ENCODE results near the gene DLGAP5. TPM values are rescaled to one million over a fixed set of nuclear protein-coding genes. Genes with fewer than 3 reads are reported as not detected.

Gene DLGAP5
- total RNA-seq, 2 experiments from 2014 or later, result 75.4 to 84.0 TPM

DNA sequence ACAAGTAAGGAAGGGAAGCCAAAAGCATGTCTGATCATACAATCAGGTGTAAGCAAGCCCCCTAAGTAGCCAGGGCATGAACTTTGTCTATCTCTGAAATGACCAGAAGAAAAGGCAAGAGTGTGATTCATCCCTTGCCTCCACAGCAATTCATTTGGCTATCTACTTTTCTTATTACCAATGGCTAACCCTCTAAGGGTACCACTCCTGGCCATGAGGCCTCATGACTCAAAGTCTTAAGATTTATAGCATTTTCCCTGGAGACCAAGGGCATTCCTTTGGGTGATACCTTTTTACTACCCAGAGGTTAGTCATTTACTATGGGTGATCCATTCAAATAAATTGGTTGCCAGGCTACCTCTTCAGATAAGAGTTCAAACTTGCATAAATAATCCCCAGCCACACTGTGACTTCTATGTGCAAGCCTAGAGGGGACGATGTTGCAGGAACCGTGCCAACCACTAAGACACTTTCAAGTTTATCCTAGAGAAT, 63.9 kb downstream of the DLGAP5 start:
- Mint-ChIP-seq H3K27ac (no peak overlapping the region), H3K27me3 (peaks cover 33% of the 10 kb centered on the region), H3K36me3 (ENCODE audit: low read depth) (no peaks in the 10 kb centered on the region), H3K4me3 (no peak overlapping the region), H3K4me1 (ENCODE audit: low read depth) (peaks cover 10% of the 10 kb centered on the region), H3K9me3 (no peaks in the 10 kb centered on the region)
- no peak for DNase-seq
- ATAC-seq, result no peak
- ChIA-PET CTCF (interaction anchor here (1.1 kb wide), 1 partner anchor 9 kb away, joined by 3 read pairs; no protein-coding TSS in a partner anchor), POLR2A (interaction anchor here (1.7 kb wide), 1 partner anchor 29 kb away, joined by 7 read pairs; no protein-coding TSS in a partner anchor)
- intact Hi-C loops (cut with micrococcal nuclease), result no loop called here
- TF ChIP-seq, protein P1, sequence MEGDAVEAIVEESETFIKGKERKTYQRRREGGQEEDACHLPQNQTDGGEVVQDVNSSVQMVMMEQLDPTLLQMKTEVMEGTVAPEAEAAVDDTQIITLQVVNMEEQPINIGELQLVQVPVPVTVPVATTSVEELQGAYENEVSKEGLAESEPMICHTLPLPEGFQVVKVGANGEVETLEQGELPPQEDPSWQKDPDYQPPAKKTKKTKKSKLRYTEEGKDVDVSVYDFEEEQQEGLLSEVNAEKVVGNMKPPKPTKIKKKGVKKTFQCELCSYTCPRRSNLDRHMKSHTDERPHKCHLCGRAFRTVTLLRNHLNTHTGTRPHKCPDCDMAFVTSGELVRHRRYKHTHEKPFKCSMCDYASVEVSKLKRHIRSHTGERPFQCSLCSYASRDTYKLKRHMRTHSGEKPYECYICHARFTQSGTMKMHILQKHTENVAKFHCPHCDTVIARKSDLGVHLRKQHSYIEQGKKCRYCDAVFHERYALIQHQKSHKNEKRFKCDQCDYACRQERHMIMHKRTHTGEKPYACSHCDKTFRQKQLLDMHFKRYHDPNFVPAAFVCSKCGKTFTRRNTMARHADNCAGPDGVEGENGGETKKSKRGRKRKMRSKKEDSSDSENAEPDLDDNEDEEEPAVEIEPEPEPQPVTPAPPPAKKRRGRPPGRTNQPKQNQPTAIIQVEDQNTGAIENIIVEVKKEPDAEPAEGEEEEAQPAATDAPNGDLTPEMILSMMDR (IDR thresholded peaks at IDR 0.05), result no peak

DNA sequence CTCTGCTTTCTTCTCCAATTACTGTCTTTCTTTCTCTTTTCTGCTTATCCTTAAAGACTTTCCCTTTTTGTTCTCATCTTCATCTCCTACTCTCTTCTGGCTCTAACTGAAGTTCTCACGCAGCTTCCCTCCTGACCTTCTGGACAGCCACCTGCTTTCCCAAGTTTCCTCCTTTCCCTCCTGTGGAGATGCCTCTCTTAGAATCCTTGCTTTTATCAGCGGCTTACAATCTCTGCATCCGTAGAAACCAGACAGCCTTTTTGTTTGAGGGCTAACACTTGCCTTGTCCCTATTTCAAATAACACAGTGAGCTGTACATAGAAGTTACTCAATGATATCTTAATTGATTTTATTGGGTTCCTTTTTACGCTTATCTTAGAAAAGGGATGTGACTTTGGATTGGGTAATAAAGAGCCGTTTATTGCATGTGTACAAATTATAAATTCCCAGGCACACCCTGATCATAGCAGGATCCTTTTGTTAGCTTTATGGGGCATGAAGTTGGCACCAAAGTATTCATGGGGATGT, 64.4 kb downstream of the DLGAP5 start:
- DNase-seq (no peak), ATAC-seq (no peak)
- TF ChIP-seq, protein P1 (IDR thresholded peaks at IDR 0.05), result no peak
- Mint-ChIP-seq H3K27me3 (peaks cover 33% of the 10 kb centered on the region), H3K4me3 (no peak overlapping the region), H3K9me3 (no peaks in the 10 kb centered on the region), H3K36me3 (ENCODE audit: low read depth) (no peaks in the 10 kb centered on the region), H3K27ac (no peak overlapping the region), H3K4me1 (ENCODE audit: low read depth) (peaks cover 10% of the 10 kb centered on the region)
- ChIA-PET POLR2A (interaction anchor here (1.1 to 1.7 kb wide), 2 partner anchors 29 to 75 kb away, joined by 3 to 7 read pairs; partner anchors contain the start of gene MAPK1IP1L), CTCF (no interaction called here)
- intact Hi-C loops (cut with micrococcal nuclease), result no loop called here

DNA sequence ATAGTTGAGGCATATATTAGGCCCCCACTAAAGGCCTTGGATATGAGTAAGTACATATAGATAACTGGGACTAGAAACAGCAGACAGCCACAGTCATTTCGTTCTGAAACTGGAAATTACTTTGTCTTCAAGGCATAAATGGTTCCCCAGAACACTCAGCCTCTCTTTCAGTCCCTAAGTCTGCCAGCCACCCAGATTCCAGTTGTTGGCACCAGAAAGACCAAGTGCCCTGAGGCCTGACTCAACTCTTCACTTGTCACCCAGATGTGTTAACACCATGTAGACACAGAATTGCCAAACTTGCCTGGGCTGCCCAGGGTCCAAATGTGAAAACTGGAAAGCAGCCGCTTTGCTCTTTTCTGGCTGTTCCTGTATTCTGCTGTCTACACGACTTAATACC, 65.4 kb downstream of the DLGAP5 start:
- Mint-ChIP-seq H3K27ac (no peak overlapping the region), H3K4me1 (ENCODE audit: low read depth) (peaks cover 10% of the 10 kb centered on the region), H3K27me3 (peaks cover 27% of the 10 kb centered on the region), H3K36me3 (ENCODE audit: low read depth) (no peaks in the 10 kb centered on the region), H3K4me3 (no peak overlapping the region), H3K9me3 (no peaks in the 10 kb centered on the region)
- intact Hi-C loops (cut with micrococcal nuclease), result no loop called here
- DNase-seq, result no peak
- ChIA-PET POLR2A (interaction anchor here (1.1 kb wide), 1 partner anchor 74 kb away, joined by 3 read pairs; the partner anchor contains the start of gene MAPK1IP1L), CTCF (no interaction called here)
- ATAC-seq, result no peak
- TF ChIP-seq, protein P1 (IDR thresholded peaks at IDR 0.05), result no peak

DNA sequence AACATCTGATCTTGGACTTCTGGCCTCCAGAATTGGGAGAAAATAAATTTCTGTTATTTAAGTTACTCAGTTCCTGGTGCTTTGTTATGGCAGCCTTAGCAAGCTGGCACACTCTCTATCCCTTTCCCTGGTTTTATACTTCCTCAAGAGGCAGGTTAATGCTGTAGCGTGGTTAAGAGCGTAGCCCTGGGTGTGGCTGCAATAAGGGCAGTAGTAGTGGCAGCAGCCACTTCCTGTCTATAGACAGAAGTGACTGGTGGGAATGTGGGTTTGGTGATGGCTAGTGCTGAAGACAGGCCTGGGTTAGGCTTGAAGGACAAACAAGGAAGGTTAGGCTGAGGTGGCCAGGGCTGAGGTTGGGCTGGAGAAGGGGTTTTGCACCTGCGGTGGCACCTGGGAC, 66.0 kb downstream of the DLGAP5 start:
- Mint-ChIP-seq H3K9me3 (no peaks in the 10 kb centered on the region), H3K4me1 (ENCODE audit: low read depth) (peaks cover 10% of the 10 kb centered on the region), H3K27ac (no peak overlapping the region), H3K4me3 (no peak overlapping the region), H3K27me3 (peaks cover 23% of the 10 kb centered on the region), H3K36me3 (ENCODE audit: low read depth) (no peaks in the 10 kb centered on the region)
- TF ChIP-seq, protein P1 (IDR thresholded peaks at IDR 0.05), result no peak
- DNase-seq, result no peak
- POLR2A ChIA-PET, result no interaction called here
- intact Hi-C loops (cut with micrococcal nuclease), result no loop called here
- no peak for ATAC-seq
- CTCF ChIA-PET, result no interaction called here

DNA sequence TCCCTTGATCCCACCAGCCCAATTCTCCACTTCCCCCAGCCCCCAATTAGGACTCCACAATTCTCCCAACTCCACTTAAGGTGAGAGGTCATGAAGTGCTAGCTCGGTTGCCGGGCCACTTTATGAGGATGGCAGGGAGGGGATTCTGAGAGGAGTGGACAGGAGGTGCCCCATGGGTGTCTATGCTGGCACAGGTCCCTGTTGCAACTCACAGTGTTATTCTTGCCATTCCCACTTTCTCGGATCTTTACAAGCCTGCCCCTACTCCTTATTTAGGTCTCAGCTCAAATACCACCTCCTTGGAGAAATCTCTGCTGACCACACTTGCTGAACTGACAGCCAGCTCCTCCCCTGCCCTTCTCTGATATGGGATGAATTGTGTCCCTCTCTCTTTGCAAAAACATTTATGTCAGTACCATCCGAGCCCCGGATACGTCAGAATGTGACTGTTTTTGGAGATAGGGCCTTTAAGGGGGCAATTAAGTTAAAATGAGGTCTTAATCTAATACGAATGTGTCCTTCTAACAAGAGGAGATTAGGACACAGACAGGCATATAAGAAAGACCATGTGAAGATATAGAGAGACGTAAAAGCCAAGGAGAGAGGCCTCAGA, 66.5 kb downstream of the DLGAP5 start:
- TF ChIP-seq, protein P1 (IDR thresholded peaks at IDR 0.05), result no peak
- Mint-ChIP-seq H3K27me3 (peaks cover 19% of the 10 kb centered on the region), H3K4me3 (no peak overlapping the region), H3K4me1 (ENCODE audit: low read depth) (peaks cover 6% of the 10 kb centered on the region), H3K27ac (no peak overlapping the region), H3K36me3 (ENCODE audit: low read depth) (no peaks in the 10 kb centered on the region), H3K9me3 (no peaks in the 10 kb centered on the region)
- CTCF ChIA-PET, result interaction anchor here (1.1 to 1.4 kb wide), 2 partner anchors 22 to 36 kb away, joined by 3 read pairs; no protein-coding TSS in a partner anchor
- intact Hi-C loops (cut with micrococcal nuclease), result no loop called here
- DNase-seq (no peak), ATAC-seq (no peak)
- POLR2A ChIA-PET, result no interaction called here

All from activated CD8-positive, alpha-beta T cell treated with anti-CD3 and anti-CD28 coated beads for 36 hours (primary cell).